ENCODE results near the gene NFKBIZ.
"Not testable (repeated sequence)": the region's sequence is repeated elsewhere in the genome, so short reads cannot be mapped to it uniquely, and the experiment has no call there.

Gene NFKBIZ

GRCh38 chr3:101851072-101851770 is 1.9 kb downstream of the NFKBIZ start:
- no peak for DNase-seq (ENCODE audit: low spot score)

- DNase-seq (ENCODE audit: low spot score), result no peak
These were observed 2.8 kb downstream of the NFKBIZ start for GRCh38 chr3:101851850-101852714.

- DNase-seq (ENCODE audit: low spot score), result no peak
These were observed 3.9 kb downstream of the NFKBIZ start for GRCh38 chr3:101852983-101853840.

- DNase-seq (ENCODE audit: low spot score), result no peak
These were observed 4.7 kb downstream of the NFKBIZ start for GRCh38 chr3:101853982-101854381.

GRCh38 chr3:101854608-101855304 is 5.4 kb downstream of the NFKBIZ start:
- no peak for DNase-seq (ENCODE audit: low spot score)

- DNase-seq (ENCODE audit: low spot score), result no peak
These were observed 8.0 kb downstream of the NFKBIZ start for GRCh38 chr3:101857301-101857741.

GRCh38 chr3:101858464-101859030 is 9.2 kb downstream of the NFKBIZ start:
- DNase-seq (ENCODE audit: low spot score), result no peak

- DNase-seq (ENCODE audit: low spot score), result no peak
These were observed 10.7 kb downstream of the NFKBIZ start for GRCh38 chr3:101859882-101860448.

- DNase-seq (ENCODE audit: low spot score), result no peak
These were observed 12.0 kb downstream of the NFKBIZ start for GRCh38 chr3:101861212-101861788.

GRCh38 chr3:101861789-101862415 is 12.6 kb downstream of the NFKBIZ start:
- no peak for DNase-seq (ENCODE audit: low spot score)

GRCh38 chr3:101862416-101863165 is 13.3 kb downstream of the NFKBIZ start:
- no peak for DNase-seq (ENCODE audit: low spot score)

GRCh38 chr3:101864926-101865325 is 15.6 kb downstream of the NFKBIZ start:
- not testable (repeated sequence) for DNase-seq (ENCODE audit: low spot score)

- no peak for DNase-seq (ENCODE audit: low spot score)
These were observed 16.6 kb downstream of the NFKBIZ start for GRCh38 chr3:101865751-101866509.

GRCh38 chr3:101867511-101867910 is 18.2 kb downstream of the NFKBIZ start:
- no peak for DNase-seq (ENCODE audit: low spot score)

GRCh38 chr3:101867996-101868395 is 18.7 kb downstream of the NFKBIZ start:
- DNase-seq (ENCODE audit: low spot score), result no peak

GRCh38 chr3:101868534-101869464 is 19.5 kb downstream of the NFKBIZ start:
- no peak for DNase-seq (ENCODE audit: low spot score)

- no peak for DNase-seq (ENCODE audit: low spot score)
These were observed 20.8 kb downstream of the NFKBIZ start for GRCh38 chr3:101870138-101870537.

Data from COLO829 (cell line).